WI38 (cell line): Measurements from ENCODE around the gene E2F4.

Experiments used
- H3K4me3 ChIP-seq: 2 replicates; pipeline ENCODE4 v1.5.1; 2011; ENCODE audit warnings: low read depth, mild to moderate bottlenecking, control low read depth, low read length
- TF ChIP-seq, protein P1 (sequence below): IDR thresholded peaks from 2 replicates; pipeline ENCODE4 v1.5.1; 2012; ENCODE audit warnings: low read depth, mild to moderate bottlenecking, control low read depth, low read length

Gene E2F4

DNA sequence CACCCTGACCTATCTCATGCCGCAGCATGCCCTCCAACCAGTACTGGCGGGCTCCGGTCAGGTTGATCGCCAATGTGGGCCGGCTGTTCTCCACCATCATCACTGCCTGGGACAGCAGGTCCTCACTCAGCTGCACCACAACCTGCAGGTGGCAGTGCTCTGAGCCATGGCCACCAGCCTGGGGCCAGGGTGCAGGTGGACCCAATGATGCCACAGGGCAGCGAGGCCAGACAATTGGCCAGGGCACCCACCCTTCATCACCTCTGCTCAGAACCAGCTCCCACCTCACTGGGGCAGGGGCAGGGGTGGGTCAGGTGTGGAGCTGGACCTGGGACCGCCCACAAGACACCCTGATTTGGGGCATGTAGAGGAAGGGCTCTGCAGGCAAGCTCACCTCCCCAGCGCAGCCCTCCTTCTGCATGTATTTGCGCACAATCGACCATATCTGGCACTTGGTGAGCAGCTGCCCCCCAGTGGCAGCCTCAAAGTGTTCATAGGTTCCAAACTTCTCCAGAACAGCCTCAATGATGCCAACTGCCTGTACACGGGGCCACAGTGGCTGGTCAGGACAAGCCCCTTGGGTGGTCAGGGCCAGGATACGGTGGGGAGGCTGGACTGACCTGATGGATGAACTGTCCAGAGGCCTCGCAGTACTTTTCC is 12.4 kb upstream of the E2F4 start:
- TF ChIP-seq, protein P1, sequence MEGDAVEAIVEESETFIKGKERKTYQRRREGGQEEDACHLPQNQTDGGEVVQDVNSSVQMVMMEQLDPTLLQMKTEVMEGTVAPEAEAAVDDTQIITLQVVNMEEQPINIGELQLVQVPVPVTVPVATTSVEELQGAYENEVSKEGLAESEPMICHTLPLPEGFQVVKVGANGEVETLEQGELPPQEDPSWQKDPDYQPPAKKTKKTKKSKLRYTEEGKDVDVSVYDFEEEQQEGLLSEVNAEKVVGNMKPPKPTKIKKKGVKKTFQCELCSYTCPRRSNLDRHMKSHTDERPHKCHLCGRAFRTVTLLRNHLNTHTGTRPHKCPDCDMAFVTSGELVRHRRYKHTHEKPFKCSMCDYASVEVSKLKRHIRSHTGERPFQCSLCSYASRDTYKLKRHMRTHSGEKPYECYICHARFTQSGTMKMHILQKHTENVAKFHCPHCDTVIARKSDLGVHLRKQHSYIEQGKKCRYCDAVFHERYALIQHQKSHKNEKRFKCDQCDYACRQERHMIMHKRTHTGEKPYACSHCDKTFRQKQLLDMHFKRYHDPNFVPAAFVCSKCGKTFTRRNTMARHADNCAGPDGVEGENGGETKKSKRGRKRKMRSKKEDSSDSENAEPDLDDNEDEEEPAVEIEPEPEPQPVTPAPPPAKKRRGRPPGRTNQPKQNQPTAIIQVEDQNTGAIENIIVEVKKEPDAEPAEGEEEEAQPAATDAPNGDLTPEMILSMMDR: no peak
- H3K4me3 ChIP-seq: no peak overlapping the region

DNA sequence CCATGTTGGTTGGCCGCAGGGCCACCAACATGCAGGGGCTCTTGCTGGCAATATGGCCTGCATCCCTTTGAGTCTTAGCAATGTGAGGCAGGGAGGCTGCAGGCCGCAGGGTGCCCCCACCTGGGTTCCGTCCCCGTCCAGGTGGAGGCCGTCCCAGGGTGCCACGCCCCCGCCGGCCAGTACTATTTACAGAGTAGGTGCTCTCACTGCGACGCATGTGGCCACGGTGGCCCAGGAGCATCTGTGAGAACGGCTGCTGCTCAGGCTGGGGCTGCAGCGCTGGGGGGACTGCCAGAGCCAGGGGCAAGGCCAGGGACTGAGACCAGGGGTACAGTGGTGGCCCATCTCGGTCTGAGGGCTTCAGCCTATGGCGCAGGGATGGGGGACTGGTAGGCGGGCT is 11.8 kb upstream of the E2F4 start:
- TF ChIP-seq, protein P1: no peak
- H3K4me3 ChIP-seq: no peak overlapping the region

DNA sequence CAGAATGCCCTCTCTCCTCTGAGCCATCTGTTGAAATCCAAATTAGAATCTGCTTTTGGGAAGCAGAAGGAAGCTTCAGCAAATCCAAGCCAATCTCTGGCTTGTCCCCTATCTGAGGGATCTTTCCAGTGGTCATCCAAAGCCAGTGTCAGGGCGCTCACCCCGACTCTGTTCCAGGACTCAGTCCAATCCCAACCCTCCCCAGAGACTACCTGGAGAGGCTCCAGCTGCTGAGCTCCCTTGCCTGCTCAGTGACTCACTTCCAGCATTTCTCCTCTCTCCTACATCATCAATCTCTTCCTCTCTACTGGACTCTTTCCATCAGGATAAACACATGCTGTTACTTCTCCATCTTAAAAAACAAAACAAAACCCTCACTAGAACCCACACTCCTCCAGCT is 10.6 kb upstream of the E2F4 start:
- TF ChIP-seq, protein P1: no peak
- H3K4me3 ChIP-seq: peak overlapping the region; percentile 17; the same call in 1 of the 2 replicates

DNA sequence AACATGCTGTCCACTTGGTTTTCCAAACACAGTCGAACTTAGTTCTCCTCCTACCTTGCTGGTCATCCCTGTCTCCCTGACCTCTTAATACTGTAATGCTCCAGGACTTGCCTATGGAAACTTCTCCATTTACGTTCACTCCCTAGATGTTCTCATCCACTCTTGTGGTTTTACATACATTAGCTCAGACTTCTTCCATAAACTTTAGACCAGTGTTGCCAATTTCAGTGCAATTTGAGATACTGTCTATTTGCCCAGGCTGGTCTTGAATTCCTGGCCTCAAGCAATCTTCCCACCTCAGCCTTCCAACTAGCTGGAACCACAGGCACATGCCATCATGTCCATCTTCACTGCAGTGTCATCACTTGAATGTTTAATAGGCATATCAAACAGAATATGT is 9.7 kb upstream of the E2F4 start:
- TF ChIP-seq, protein P1: no peak
- peak overlapping the region; percentile 78 for H3K4me3 ChIP-seq

DNA sequence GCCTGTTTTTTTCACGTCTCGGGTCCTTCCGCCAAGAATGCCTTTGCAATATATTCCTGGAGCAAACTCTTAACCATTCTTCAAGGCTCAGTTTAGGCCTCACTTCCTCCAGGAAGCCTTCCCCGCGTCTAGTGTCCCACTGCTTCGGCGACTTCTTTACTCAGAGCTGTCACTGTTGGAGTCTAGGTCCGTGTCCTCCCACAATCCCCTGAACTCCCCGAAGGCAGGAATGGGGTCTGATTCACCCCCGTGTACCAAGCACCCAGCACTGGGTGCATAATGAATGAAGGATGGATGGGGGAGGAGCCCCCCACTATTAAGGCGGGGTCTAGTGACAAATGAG is 8.7 kb upstream of the E2F4 start:
- TF ChIP-seq, protein P1: no peak
- peak overlapping the region; percentile 78 for H3K4me3 ChIP-seq

DNA sequence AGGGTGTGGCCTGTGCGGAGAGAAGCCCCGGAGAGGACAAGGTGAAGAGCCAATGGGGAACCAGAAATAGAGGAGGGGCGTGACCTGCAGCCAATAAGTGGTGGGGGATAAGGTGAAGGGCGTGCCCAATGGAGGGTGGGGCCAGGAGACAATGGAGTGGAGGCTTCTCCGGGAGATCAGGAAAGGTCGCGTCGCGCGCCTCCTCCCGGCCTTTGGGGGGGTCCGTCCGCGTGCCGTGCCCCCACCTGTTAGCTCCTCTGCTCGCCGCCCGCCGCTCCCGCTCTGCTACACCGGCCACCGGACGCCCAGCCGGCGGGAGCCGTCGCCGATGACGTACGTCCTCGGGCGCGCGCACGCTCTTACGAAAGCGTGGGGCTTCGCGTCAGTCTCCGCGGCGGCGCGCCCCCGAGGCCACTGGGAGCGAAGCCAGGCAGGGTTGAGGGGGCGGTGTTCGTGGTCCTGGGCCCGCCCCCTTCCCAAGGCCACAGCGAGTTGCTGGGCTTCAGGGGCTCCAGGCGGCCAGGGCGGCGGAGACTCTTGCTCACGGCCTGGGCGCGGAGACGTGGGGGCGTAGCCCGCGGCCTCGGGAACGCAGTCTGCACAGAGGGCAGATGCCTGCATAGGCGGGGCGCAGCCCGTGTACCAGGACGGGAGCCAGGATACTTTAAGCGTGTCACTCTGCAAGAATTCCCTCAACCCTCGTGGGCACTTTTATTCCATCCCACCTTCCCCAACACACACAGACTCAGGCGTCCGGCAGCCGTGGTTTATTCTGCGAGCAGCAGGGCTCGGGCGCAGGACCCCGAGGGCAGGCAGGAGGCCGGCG is 8.1 kb upstream of the E2F4 start, which contains the start of gene MATCAP1:
TSS of gene MATCAP1 (minus strand) at position 337 of the 826 bp plus-strand sequence. CDS start 3,353 bp downstream, outside the sequence.
- TF ChIP-seq, protein P1: no peak
- H3K4me3 ChIP-seq: peak within 1 kb of the TSS; percentile 78

DNA sequence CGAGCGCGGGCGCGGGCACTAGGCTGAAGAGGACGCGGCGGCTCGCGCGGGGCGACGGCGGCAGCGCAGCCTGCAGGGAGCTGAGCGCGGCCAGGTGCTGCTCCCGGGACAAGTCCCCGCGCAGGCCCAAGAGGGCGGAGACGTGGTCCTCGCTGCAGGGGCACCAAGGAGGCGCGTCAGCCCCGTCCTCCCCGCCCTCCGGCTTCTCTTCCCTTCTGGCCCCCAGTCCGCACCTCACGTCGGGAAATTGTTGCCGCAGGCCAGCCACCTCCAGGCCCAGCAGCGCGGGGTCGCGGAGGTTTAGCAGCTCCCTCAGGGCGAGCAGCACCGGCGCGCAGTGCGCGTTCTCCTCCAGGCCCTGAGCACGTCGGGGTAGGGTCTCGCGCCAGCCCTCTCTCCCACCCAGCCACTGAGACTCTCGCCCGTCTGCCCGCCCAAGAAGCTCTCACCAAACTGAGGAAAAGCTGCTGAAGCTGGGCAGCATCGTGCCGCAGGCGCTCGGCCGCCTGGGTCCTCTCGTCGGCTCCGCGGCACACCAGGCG is 7.4 kb upstream of the E2F4 start:
- TF ChIP-seq, protein P1: no peak

More for the DNA sequence above, 7.4 kb upstream of the E2F4 start:
- peak overlapping the region; percentile 78 for H3K4me3 ChIP-seq
